Measurements from ENCODE around the gene MVB12B.

The MVB12B gene

DNA sequence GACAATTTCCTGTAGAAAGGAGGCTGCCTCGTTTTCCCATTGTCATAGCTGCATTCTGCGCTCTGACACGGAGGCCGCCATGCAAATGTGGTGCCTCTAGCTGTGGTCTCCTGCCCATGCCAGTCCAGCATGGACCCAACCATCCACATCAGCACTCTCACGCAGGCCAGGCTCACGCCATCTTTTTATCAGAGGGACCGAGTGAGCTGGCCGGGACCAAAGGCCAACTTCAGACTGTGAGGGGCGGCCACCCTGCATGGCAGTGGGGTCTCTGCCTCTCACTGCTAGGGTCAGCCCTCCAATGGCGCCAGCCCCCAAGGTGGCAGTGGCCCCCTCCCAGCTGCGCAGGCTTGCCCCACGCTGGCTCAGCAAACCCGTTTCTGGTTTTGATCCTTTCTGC, 155.2 kb downstream of the MVB12B start:
- DNase-seq (ENCODE audit: low spot score in 2 of 2) (no peak), ATAC-seq (replicated peaks; ENCODE audit: extremely low read depth, poor library complexity, severe bottlenecking) (no peak)
- Mint-ChIP-seq H3K9me3 (no peaks in the 10 kb centered on the region), H3K4me3 (no peak overlapping the region), H3K4me1 (peaks cover 40% of the 10 kb centered on the region), H3K27me3 (no peaks in the 10 kb centered on the region), H3K27ac (ENCODE audit: low read depth) (no peak overlapping the region), H3K36me3 (ENCODE audit: insufficient read depth) (peaks cover 20% of the 10 kb centered on the region)

DNA sequence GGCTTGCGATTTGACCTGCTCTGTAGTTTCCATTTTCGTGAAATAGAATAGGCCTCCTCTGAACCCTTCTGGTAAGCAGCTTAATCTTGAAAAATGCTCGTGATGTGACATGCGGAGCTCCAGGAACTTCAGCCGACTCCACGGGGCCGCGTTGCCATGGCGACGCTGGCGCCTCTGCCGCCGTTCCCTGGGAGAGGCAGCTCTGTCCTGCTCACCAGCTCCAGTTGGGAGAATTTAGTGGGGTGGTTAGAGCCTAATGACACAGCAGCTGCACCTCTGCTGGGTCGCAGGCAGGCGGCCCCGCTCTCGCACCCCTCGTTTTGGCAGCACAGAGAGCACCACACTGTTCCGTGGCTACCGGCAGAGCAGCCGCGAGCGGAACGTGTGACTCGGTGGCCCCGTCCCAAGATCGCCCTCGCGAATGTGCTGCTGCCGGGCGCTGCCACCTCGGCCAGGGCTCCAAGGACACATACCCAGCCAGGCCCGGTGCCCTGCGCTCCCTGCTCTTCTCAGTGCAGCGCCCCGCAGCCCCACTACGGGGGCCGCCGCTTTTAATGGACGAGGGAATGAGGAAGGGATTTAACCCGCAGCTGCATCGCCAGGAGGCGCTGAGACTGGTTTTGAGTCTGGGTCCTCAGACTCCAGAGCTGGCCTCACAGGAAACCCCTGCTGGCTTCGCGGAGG, 155.9 kb downstream of the MVB12B start:
- Mint-ChIP-seq H3K27ac (ENCODE audit: low read depth) (no peak overlapping the region), H3K4me1 (peaks cover 35% of the 10 kb centered on the region), H3K9me3 (no peaks in the 10 kb centered on the region), H3K27me3 (no peaks in the 10 kb centered on the region), H3K36me3 (ENCODE audit: insufficient read depth) (peaks cover 17% of the 10 kb centered on the region), H3K4me3 (no peak overlapping the region)
- DNase-seq (ENCODE audit: low spot score in 2 of 2) (no peak), ATAC-seq (replicated peaks; ENCODE audit: extremely low read depth, poor library complexity, severe bottlenecking) (no peak)

DNA sequence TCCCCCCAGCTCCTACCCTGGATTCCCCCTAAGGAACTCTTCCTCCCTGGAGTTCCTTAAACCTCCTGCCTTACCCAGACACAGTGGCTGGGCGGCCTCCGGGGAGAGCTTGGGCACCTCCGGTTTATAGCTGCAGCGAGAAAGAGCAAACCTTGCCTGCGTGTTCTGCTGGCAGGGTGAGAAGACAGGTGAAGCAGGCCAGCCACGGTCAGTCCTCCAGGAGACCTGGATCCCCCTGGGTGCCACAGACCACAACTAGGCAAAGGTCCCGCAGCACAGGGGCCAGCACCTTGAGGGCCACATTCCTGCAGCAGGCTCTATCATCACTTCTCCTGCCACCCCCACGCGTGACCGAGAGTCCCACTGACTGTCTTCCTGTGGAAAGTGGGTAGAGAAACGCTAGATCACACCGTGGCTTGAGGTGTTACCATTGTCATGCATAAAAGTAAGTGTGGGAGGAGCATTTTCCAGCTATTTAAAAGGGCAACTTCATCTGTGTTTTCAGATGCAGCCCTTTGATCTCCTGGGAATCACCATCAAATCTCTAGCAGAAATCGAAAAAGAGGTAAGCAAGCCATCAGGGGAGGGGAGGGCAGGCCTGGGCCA, 156.9 kb downstream of the MVB12B start:
- Mint-ChIP-seq H3K36me3 (ENCODE audit: insufficient read depth) (peaks cover 19% of the 10 kb centered on the region), H3K27me3 (no peaks in the 10 kb centered on the region), H3K4me3 (no peak overlapping the region), H3K4me1 (peaks cover 33% of the 10 kb centered on the region), H3K9me3 (no peaks in the 10 kb centered on the region), H3K27ac (ENCODE audit: low read depth) (peak overlapping the region; percentile 23)
- no peak for ATAC-seq (replicated peaks; ENCODE audit: extremely low read depth, poor library complexity, severe bottlenecking)
- DNase-seq (ENCODE audit: low spot score in 2 of 2), result no peak

DNA sequence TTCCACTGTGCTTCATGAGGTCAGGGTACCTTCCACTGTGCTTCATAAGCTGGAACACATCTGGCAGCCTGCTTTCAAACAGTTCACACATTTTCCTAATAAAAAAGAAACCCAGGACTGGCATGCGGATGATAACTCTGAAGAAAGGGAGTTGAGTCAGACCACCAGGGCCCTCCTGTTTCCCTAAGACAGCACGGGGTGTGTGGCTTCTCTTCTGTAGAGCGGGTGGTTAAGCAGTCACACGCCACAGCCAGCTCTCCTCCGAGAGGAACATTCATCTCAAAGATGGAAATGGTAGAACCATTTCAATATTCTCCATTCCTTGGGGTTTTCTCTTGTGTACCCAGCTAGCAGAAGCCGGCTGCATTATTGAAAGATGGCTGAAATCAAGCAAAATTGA, 159.0 kb downstream of the MVB12B start:
- H3K27me3 Mint-ChIP-seq, result no peaks in the 10 kb centered on the region
- H3K4me1 Mint-ChIP-seq, result peaks cover 19% of the 10 kb centered on the region
- H3K9me3 Mint-ChIP-seq, result no peaks in the 10 kb centered on the region
- peaks cover 19% of the 10 kb centered on the region for H3K36me3 Mint-ChIP-seq (ENCODE audit: insufficient read depth)
- H3K27ac Mint-ChIP-seq (ENCODE audit: low read depth), result no peak overlapping the region
- ATAC-seq (replicated peaks; ENCODE audit: extremely low read depth, poor library complexity, severe bottlenecking), result no peak
- DNase-seq (ENCODE audit: low spot score in 2 of 2), result no peak
- H3K4me3 Mint-ChIP-seq, result no peak overlapping the region

DNA sequence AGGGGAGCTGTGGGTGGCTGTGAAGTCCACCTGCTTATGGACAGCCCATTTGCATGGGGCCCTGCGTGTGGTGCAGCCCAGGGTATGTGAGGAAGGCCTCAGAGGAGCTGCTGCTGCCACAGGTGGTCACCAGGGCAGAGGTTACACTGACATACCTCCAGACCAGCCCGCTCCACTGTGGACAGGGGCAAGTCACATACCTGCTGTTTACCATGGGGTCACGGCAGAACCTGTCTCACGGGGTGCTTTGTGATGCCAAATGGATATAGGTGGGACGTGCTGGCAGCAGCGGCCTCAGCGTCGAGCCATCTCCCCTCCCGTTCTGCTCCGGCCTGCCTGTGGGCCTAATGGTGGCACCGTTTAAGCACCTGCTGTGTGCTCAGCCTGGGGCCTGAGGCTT, 159.6 kb downstream of the MVB12B start:
- peaks cover 17% of the 10 kb centered on the region for H3K36me3 Mint-ChIP-seq (ENCODE audit: insufficient read depth)
- no peak overlapping the region for H3K27ac Mint-ChIP-seq (ENCODE audit: low read depth)
- H3K4me3 Mint-ChIP-seq, result no peak overlapping the region
- ATAC-seq (replicated peaks; ENCODE audit: extremely low read depth, poor library complexity, severe bottlenecking) (no peak), DNase-seq (ENCODE audit: low spot score in 2 of 2) (no peak)
- peaks cover 13% of the 10 kb centered on the region for H3K4me1 Mint-ChIP-seq
- H3K9me3 Mint-ChIP-seq, result no peaks in the 10 kb centered on the region
- H3K27me3 Mint-ChIP-seq, result no peaks in the 10 kb centered on the region

DNA sequence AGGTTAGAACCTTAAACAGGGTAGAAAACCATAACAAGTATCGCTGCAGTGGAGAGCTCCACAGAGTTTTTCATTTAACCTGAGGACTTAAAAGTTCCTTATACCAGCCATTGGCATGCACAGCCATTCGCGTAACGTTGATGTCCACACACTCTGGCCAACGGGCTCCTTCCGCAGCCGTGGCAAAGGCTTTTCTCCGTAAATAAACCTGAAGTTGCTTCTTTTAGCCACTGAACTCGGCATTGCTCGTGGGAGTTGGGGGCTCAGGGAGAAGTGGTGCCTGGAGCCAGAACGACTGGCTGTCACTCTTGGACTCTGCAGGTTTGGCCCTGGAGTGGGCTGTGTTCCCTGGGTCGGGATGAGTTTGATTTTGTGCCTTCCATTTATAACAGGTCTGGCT, 161.2 kb downstream of the MVB12B start:
- no peak overlapping the region for H3K4me3 Mint-ChIP-seq
- no peaks in the 10 kb centered on the region for H3K9me3 Mint-ChIP-seq
- peaks cover 14% of the 10 kb centered on the region for H3K36me3 Mint-ChIP-seq (ENCODE audit: insufficient read depth)
- no peaks in the 10 kb centered on the region for H3K27me3 Mint-ChIP-seq
- DNase-seq (ENCODE audit: low spot score in 2 of 2) (no peak), ATAC-seq (replicated peaks; ENCODE audit: extremely low read depth, poor library complexity, severe bottlenecking) (no peak)
- H3K27ac Mint-ChIP-seq (ENCODE audit: low read depth), result peak overlapping the region; percentile 69
- H3K4me1 Mint-ChIP-seq, result peaks cover 9% of the 10 kb centered on the region

DNA sequence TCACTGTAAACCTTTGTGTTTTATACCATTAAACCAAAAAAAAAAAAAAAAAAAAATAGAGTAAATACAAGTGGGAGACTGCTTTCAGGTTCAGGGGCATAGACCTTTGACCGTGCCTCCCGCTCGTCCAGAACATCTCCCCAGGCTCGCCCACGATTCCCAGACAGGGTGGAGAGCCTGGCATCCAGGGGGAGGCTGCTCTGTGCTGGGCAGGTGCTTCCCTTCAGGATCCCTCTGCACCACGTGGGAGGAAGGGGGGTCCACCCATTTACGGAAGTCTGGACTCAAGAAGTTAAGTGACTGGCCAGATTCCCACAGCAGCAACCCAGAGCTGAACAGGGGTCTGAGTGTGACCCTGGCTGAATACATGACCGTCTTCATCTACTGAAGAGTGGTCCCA, 161.7 kb downstream of the MVB12B start:
- H3K4me3 Mint-ChIP-seq, result no peak overlapping the region
- DNase-seq (ENCODE audit: low spot score in 2 of 2), result no peak
- ATAC-seq (replicated peaks; ENCODE audit: extremely low read depth, poor library complexity, severe bottlenecking), result no peak
- H3K4me1 Mint-ChIP-seq, result peaks cover 8% of the 10 kb centered on the region
- no peaks in the 10 kb centered on the region for H3K9me3 Mint-ChIP-seq
- no peaks in the 10 kb centered on the region for H3K27me3 Mint-ChIP-seq
- H3K36me3 Mint-ChIP-seq (ENCODE audit: insufficient read depth), result peaks cover 14% of the 10 kb centered on the region
- no peak overlapping the region for H3K27ac Mint-ChIP-seq (ENCODE audit: low read depth)

DNA sequence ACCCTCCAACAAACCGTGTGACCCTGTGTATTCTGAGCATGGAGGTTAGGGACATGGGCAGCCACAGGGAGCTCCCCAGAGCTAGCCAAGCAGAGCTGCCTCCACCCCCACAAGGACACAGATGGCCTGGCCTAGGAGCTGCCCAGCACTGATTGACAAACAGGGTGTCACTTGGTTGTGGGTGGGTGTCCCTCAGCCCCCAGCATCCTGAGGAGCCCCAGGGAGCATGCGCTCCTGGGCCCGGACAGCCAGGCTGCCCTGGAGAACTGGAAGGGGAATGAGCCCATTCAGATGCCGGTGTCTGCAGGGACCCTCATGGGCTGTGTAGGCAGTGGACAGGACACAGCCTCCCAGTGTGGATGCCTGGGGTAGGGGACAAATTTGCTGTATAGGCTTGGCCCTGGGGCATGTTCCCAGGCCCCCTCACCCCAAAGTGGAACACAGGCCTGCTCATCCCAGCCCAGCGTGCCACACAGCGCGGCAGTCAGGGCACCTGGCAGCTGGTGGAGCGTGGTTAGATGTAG, 162.3 kb downstream of the MVB12B start:
- no peak for ATAC-seq (replicated peaks; ENCODE audit: extremely low read depth, poor library complexity, severe bottlenecking)
- no peak overlapping the region for H3K27ac Mint-ChIP-seq (ENCODE audit: low read depth)

DNA sequence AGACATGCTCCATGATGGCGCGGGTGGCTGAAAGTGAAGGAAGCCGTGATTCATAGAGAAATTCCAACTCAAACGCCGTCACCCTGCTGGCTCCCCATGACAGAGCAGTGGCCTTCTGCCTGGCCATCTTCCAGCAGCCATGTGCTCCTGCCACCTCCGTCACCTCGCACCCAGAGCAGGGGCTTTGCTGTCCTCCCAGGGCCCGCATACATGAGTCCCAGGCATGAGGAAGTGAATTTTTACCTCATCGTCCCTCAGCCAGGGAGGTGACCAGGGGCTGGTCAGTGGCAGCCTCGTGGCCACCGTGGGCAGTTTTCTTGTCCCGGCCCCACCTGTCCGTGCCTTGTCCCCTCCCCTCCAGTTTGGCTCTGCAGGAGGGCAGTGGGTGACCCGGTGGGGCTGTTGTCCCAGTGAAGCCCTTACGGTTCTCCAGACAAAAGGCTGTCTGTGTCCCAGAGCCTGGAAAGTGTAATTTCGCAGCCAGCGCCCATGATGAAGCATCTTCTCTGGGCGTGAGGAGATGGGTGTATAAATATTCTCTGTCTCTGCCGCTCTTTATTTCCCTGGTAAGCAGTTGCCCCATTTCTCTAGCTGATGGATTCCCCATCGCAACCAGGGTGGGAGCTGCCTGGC, 163.1 kb downstream of the MVB12B start:
- Mint-ChIP-seq H3K9me3 (no peaks in the 10 kb centered on the region), H3K4me3 (no peak overlapping the region), H3K4me1 (no peaks in the 10 kb centered on the region), H3K27ac (ENCODE audit: low read depth) (no peak overlapping the region), H3K27me3 (no peaks in the 10 kb centered on the region), H3K36me3 (ENCODE audit: insufficient read depth) (peaks cover 17% of the 10 kb centered on the region)
- ATAC-seq (replicated peaks; ENCODE audit: extremely low read depth, poor library complexity, severe bottlenecking) (no peak), DNase-seq (ENCODE audit: low spot score in 2 of 2) (no peak)

More for the DNA sequence above, 162.3 kb downstream of the MVB12B start:
- Mint-ChIP-seq H3K4me3 (peak overlapping the region; percentile 18), H3K9me3 (no peaks in the 10 kb centered on the region), H3K27me3 (no peaks in the 10 kb centered on the region), H3K36me3 (ENCODE audit: insufficient read depth) (peaks cover 14% of the 10 kb centered on the region), H3K4me1 (peaks cover 2% of the 10 kb centered on the region)
- no peak for DNase-seq (ENCODE audit: low spot score in 2 of 2)

DNA sequence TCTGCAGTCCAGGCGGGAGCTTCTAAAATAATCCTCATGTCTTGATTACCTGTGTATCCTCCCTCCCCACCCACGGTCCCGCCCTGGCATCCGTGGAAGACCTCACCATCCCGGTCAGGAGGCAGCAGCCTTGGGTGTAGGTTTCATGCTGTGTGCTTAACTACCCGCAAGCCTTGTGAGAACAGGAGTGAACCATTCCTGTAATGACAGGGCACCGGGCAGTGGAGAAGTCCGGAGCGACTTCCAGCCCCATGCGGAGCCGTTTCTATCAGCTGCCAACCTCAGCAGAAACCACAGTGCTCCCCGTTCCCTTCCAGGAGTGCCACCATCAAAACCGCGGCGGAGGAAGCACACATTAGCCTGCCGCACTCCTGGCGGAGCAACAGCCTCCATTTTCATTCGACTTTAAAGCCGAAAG, 163.6 kb downstream of the MVB12B start:
- Mint-ChIP-seq H3K9me3 (no peaks in the 10 kb centered on the region), H3K36me3 (ENCODE audit: insufficient read depth) (peaks cover 17% of the 10 kb centered on the region), H3K27ac (ENCODE audit: low read depth) (no peak overlapping the region), H3K4me1 (no peaks in the 10 kb centered on the region), H3K4me3 (no peak overlapping the region), H3K27me3 (no peaks in the 10 kb centered on the region)
- DNase-seq (ENCODE audit: low spot score in 2 of 2) (no peak), ATAC-seq (replicated peaks; ENCODE audit: extremely low read depth, poor library complexity, severe bottlenecking) (no peak)

DNA sequence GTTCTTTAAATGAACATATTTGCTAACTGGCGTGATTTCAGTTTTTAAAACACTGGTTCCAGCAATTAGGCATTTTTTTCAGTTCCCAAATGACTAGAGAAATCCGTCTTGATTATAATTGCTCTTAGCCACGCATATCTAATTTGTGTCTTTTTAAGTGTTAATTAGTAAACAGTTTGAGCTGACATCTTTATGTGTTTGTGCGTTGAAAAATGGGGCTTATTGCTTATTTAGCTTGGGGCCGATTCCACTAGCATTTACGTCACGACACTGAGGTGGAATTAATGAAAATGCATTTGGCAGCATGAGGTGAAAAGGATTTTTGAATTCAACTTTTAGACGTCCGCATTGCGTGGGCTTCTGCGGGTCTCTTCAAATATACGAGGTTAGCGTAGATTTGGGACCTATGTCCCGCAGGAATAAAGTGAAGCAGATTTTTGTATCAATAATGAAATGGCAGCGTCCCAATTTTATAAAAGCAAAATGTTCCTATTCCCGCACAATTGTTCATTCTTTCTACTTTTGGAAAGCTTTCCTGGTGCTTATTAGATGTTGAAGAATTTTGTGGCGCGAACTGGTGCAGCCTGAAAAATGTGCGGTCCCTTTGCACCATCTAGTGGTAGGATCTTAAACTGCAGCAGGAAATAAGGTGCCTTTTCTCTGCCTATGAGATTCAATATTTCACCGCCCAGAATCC, 164.4 kb downstream of the MVB12B start:
- peak; percentile 49 for ATAC-seq (replicated peaks; ENCODE audit: extremely low read depth, poor library complexity, severe bottlenecking)
- H3K4me3 Mint-ChIP-seq, result no peak overlapping the region

DNA sequence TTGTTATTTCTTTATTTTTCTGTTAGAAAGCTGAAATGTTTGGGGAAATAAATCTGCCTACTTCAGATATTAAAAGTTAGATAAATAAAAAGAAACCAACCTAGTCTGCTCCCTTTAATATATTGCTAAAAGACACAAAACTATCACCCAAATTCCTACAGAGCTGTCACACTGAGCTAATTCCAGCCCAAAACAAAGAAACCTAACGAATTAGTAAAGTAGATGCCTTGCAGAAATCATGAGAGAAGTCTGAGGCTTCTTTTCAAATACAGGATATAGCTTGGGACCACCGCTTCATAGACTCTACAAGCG, 164.9 kb downstream of the MVB12B start:
- H3K36me3 Mint-ChIP-seq (ENCODE audit: insufficient read depth), result peaks cover 14% of the 10 kb centered on the region
- ATAC-seq (replicated peaks; ENCODE audit: extremely low read depth, poor library complexity, severe bottlenecking) (no peak), DNase-seq (ENCODE audit: low spot score in 2 of 2) (no peak)
- H3K9me3 Mint-ChIP-seq, result no peaks in the 10 kb centered on the region
- no peaks in the 10 kb centered on the region for H3K4me1 Mint-ChIP-seq
- H3K27ac Mint-ChIP-seq (ENCODE audit: low read depth), result no peak overlapping the region
- H3K27me3 Mint-ChIP-seq, result no peaks in the 10 kb centered on the region
- no peak overlapping the region for H3K4me3 Mint-ChIP-seq

More for the DNA sequence above, 164.4 kb downstream of the MVB12B start:
- no peaks in the 10 kb centered on the region for H3K9me3 Mint-ChIP-seq
- H3K27me3 Mint-ChIP-seq, result no peaks in the 10 kb centered on the region
- no peak overlapping the region for H3K27ac Mint-ChIP-seq (ENCODE audit: low read depth)
- DNase-seq (ENCODE audit: low spot score in 2 of 2), result peak in 1 of 2 donors; percentile 45
- H3K4me1 Mint-ChIP-seq, result no peaks in the 10 kb centered on the region
- H3K36me3 Mint-ChIP-seq (ENCODE audit: insufficient read depth), result peaks cover 17% of the 10 kb centered on the region
